Keratinocyte (primary cell): ENCODE data around the gene DOCK1. TPM values are rescaled to one million over a fixed set of nuclear protein-coding genes. Genes with fewer than 3 reads are reported as not detected.

ENCODE experiments used
- DNase-seq: peaks from one replicate; pipeline ENCODE4 v3.0.0-alpha.2; 2011; ENCODE audit warnings: low read depth, missing footprints, low spot score
- FAIRE-seq: peaks from 2 replicates; lab custom pipeline; 2011; peaks lifted over from hg19 to GRCh38; lab: Jason Lieb, UNC
- H2AFZ ChIP-seq: 2 replicates; pipeline ENCODE4 v1.6.0; 2012; ENCODE audit warnings: low read length, control low read depth, inconsistent platforms; ENCODE audit not compliant: control insufficient read depth
- H3K27ac ChIP-seq: 2 replicates; pipeline ENCODE4 v1.5.1; 2011; ENCODE audit warnings: low read length; ENCODE audit not compliant: control insufficient read depth, insufficient read depth
- H3K27me3 ChIP-seq: 3 replicates; pipeline ENCODE4 v1.6.0; 2011; ENCODE audit warnings: low read length; ENCODE audit not compliant: control insufficient read depth, insufficient read depth; ENCODE audit errors: extremely low read depth
- H3K36me3 ChIP-seq, 2 experiments: 2 replicates in 1 of 2; 3 replicates in 1 of 2; pipeline ENCODE4 v1.5.1; 2011; ENCODE audit warnings: low read length in 2 of 2, mild to moderate bottlenecking in 1 of 2; ENCODE audit not compliant: control insufficient read depth in 2 of 2, insufficient read depth in 2 of 2; ENCODE audit errors: extremely low read depth in 1 of 2
- H3K4me1 ChIP-seq: 3 replicates; pipeline ENCODE4 v1.5.1; 2011; ENCODE audit warnings: low read length; ENCODE audit not compliant: control insufficient read depth, insufficient read depth; ENCODE audit errors: extremely low read depth
- H3K4me2 ChIP-seq: 3 replicates; pipeline ENCODE4 v1.6.0; 2011; ENCODE audit warnings: low read depth, low read length; ENCODE audit not compliant: control insufficient read depth, insufficient read depth; ENCODE audit errors: extremely low read depth
- H3K4me3 ChIP-seq, 3 experiments: fragments of 200-600 bp in 1 of 3; sonication (generic) in 1 of 3; 2 replicates in 2 of 3; 3 replicates in 1 of 3; pipeline ENCODE4 v1.5.1; 2011 to 2016; ENCODE audit warnings: low read length in 3 of 3, mild to moderate bottlenecking in 3 of 3, control low read depth in 2 of 3, inconsistent platforms in 1 of 3, low read depth in 1 of 3, mixed read lengths in 1 of 3, mixed run types in 1 of 3, moderate library complexity in 1 of 3; ENCODE audit not compliant: control insufficient read depth in 2 of 3, insufficient read depth in 2 of 3; ENCODE audit errors: extremely low read depth in 1 of 3
- H3K79me2 ChIP-seq: 2 replicates; pipeline ENCODE4 v1.6.0; 2012; ENCODE audit warnings: low read length; ENCODE audit not compliant: control insufficient read depth, insufficient read depth
- H3K9ac ChIP-seq: 3 replicates; pipeline ENCODE4 v1.6.0; 2011; ENCODE audit warnings: low read length; ENCODE audit not compliant: control insufficient read depth, insufficient read depth; ENCODE audit errors: extremely low read depth
- H3K9me1 ChIP-seq: 3 replicates; pipeline ENCODE4 v1.6.0; 2011; ENCODE audit warnings: low read length; ENCODE audit not compliant: control insufficient read depth, insufficient read depth; ENCODE audit errors: extremely low read depth
- H3K9me3 ChIP-seq: 2 replicates; pipeline ENCODE4 v1.5.1; 2012; ENCODE audit warnings: low read depth, low read length; ENCODE audit not compliant: control insufficient read depth
- H4K20me1 ChIP-seq: 3 replicates; pipeline ENCODE4 v1.6.0; 2011; ENCODE audit warnings: low read length; ENCODE audit not compliant: control insufficient read depth, insufficient read depth; ENCODE audit errors: extremely low read depth
- CTCF ChIP-seq, 3 experiments: IDR thresholded peaks in 1 of 3; conservative IDR thresholded peaks in 1 of 3; optimal IDR thresholded peaks in 1 of 3; 2 replicates in 2 of 3; 3 replicates in 1 of 3; pipeline versions ENCODE3 to v1.5.1; 2011; ENCODE audit warnings: low read length in 3 of 3, mild to moderate bottlenecking in 3 of 3, moderate library complexity in 2 of 3, control low read depth in 1 of 3, inconsistent platforms in 1 of 3; ENCODE audit not compliant: insufficient read depth in 2 of 3; ENCODE audit errors: extremely low read depth in 1 of 3
- EZH2 ChIP-seq: IDR thresholded peaks from one replicate; pipeline ENCODE4 v1.6.1; 2012; ENCODE audit warnings: inconsistent platforms, mild to moderate bottlenecking, low read length, moderate library complexity
- dilution Hi-C: fragments of 300-500 bp; cut with MboI; formaldehyde crosslinking; loops from one replicate; pipeline ENCODE4 v1.7.0; 2020; ENCODE audit warnings: low sequenced_read_pairs; ENCODE audit not compliant: extremely low pct_ligation_motif_present
- polyA plus RNA-seq, 5 experiments: library from polyadenylated mRNA; depleted of rRNA in 3 of 5; stranded (reverse) in 3 of 5; stranded (forward) in 1 of 5; unstranded in 1 of 5; fragments of >200 nt; gene quantifications; 1 replicate in 1 of 5; 2 replicates in 3 of 5; 3 replicates in 1 of 5; pipeline versions ENCODE4 v1.2.1 to v1.2.3, GENCODE V29; 2011 to 2012; ENCODE audit warnings: missing spikeins in 2 of 5, low read depth in 1 of 5, low replicate concordance in 1 of 5

Gene DOCK1
- polyA plus RNA-seq, 1 donor (not counting 4 experiments of a cell fraction or from before 2014, with no cell fraction given) = 15.7 TPM

- Histone ChIP-seq H3K4me2 (no peak overlapping the region), H3K36me3 (no peaks in the 10 kb centered on the region), H3K27ac (no peak overlapping the region), H3K4me3 (no peak overlapping the region), H3K4me1 (no peaks in the 10 kb centered on the region), H3K9me3 (no peaks in the 10 kb centered on the region), H2AFZ (no peak overlapping the region), H4K20me1 (no peaks in the 10 kb centered on the region), H3K9me1 (no peaks in the 10 kb centered on the region), H3K27me3 (no peaks in the 10 kb centered on the region), H3K79me2 (no peaks in the 10 kb centered on the region), H3K9ac (no peak overlapping the region)
- FAIRE-seq (no peak), DNase-seq (no peak)
- dilution Hi-C loops = no loop called here
- no peak for TF ChIP-seq EZH2
- TF ChIP-seq CTCF (optimal IDR thresholded peaks at IDR 0.05 in 1 of 3, IDR thresholded peaks at IDR 0.05 in 1 of 3, conservative IDR thresholded peaks at IDR 0.05 in 1 of 3; ENCODE audit: extremely low read depth in 1 of 3, insufficient read depth in 2 of 3, low read length in 3 of 3) = no peak
Measured at GRCh38 chr10:127175357-127176110, 270.3 kb downstream of the DOCK1 start.

- Histone ChIP-seq H3K4me3 (no peak overlapping the region), H3K9me3 (no peaks in the 10 kb centered on the region), H3K9me1 (no peaks in the 10 kb centered on the region), H4K20me1 (no peaks in the 10 kb centered on the region), H3K9ac (no peak overlapping the region), H2AFZ (no peak overlapping the region), H3K79me2 (no peaks in the 10 kb centered on the region), H3K27ac (no peak overlapping the region), H3K4me2 (no peak overlapping the region), H3K4me1 (no peaks in the 10 kb centered on the region), H3K27me3 (no peaks in the 10 kb centered on the region), H3K36me3 (no peaks in the 10 kb centered on the region)
- no peak for FAIRE-seq
- dilution Hi-C loops = no loop called here
- no peak for DNase-seq
- no peak for TF ChIP-seq EZH2
- TF ChIP-seq CTCF (optimal IDR thresholded peaks at IDR 0.05 in 1 of 3, IDR thresholded peaks at IDR 0.05 in 1 of 3, conservative IDR thresholded peaks at IDR 0.05 in 1 of 3; ENCODE audit: extremely low read depth in 1 of 3, insufficient read depth in 2 of 3, low read length in 3 of 3) = no peak
Measured at GRCh38 chr10:127176649-127177048, 271.4 kb downstream of the DOCK1 start.
